Measurements from ENCODE around the gene DEGS1.

The DEGS1 gene

DNA sequence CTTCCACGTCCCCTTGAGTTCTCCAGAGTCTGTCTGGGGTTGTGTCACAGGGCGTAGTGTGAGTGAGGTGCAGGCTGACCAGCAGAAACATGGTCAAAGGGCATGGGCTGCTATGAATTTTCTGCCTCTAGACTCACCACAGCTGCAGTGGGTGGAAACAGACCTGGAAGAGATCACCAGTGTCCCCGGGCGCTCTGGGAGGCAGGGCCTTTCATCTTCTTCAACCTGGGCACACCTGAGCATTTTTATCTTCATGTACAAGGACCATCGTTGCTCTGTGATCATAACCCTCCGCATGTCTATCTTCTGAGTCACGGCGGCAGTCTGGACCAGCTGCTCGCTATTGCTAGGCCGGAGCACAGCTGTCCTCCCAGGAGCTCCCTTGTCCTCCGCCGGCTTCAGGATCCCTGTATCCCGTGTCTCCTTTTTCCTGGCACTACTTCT is 29.6 kb downstream of the DEGS1 start:
- H3K36me3 ChIP-seq (ENCODE audit: insufficient read depth, low read length) = no peaks in the 10 kb centered on the region
- H3K27ac ChIP-seq = no peak overlapping the region
- H3K9me3 ChIP-seq (ENCODE audit: low read depth, low read length) = no peaks in the 10 kb centered on the region
- TF ChIP-seq POLR2AphosphoS5 (IDR thresholded peaks at IDR 0.05; ENCODE audit: borderline replicate concordance, low read depth, low read length) (no peak), EZH2 (IDR thresholded peaks at IDR 0.05) (no peak), FOXP2 (optimal IDR thresholded peaks at IDR 0.05; ENCODE audit: control extremely low read depth, extremely low read length, insufficient read depth) (no peak)
- DNase-seq (ENCODE audit: low read depth, low spot score) = no peak
- H3K4me3 ChIP-seq = no peak overlapping the region
- no peak overlapping the region for H3K9ac ChIP-seq (ENCODE audit: insufficient read length)

DNA sequence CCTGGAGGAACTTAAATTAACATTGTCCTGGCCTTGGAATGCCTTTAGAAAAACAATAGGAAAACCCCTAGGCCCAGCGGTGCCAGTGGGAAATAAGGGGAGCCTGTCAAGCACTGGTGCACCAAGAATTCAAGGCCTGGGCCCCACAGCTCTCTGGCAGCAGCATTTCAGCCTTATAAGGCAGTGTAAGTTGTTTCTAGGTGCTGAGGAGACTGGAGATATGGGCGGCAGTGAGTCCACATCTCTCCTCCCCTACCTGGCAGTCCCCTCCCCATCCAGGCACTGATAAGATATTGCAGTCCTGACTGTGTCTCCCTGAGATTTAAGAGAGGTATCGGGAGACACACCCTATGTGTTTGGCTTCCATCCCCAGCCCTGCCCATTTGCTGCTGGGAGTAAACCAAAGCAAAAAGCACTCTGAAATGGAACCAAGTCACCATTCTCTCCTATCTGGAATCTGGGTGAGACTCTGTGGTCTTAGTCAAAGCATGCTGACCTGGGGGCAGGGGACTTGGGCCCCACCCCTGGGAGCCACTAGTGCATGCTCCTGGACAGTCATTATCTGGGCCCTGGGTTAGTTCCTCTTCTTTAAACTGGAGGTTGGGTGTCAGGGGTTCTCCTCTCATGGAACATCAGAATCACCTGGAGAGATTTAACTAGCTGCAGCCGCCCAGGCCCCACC is 30.5 kb downstream of the DEGS1 start:
- Histone ChIP-seq H3K36me3 (ENCODE audit: insufficient read depth, low read length) (no peaks in the 10 kb centered on the region), H3K9me3 (ENCODE audit: low read depth, low read length) (no peaks in the 10 kb centered on the region), H3K4me3 (no peak overlapping the region), H3K9ac (ENCODE audit: insufficient read length) (no peak overlapping the region), H3K27ac (no peak overlapping the region)
- DNase-seq (ENCODE audit: low read depth, low spot score) = no peak
- TF ChIP-seq EZH2 (IDR thresholded peaks at IDR 0.05) (no peak), POLR2AphosphoS5 (IDR thresholded peaks at IDR 0.05; ENCODE audit: borderline replicate concordance, low read depth, low read length) (no peak), FOXP2 (optimal IDR thresholded peaks at IDR 0.05; ENCODE audit: control extremely low read depth, extremely low read length, insufficient read depth) (no peak)

DNA sequence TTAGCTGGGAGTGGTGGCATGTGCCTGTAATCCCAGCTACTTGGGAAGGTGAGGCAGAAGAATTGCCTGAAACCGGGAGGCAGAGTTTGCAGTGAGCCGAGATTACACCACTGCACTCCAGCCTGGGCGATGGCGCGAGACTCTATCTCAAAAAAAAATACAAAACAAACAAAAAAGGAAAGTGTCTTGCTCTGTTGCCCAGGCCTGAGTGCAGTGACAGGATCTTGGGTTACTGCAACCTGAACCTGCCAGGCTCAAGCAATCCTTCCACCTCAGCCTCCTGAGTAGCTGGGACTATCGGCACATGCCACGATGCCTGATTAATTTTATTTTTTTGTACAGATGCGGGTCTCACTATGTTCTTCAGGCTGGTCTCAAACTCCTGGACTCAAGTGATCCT is 33.3 kb downstream of the DEGS1 start:
- Histone ChIP-seq H3K36me3 (ENCODE audit: insufficient read depth, low read length) (no peaks in the 10 kb centered on the region), H3K4me3 (no peak overlapping the region), H3K9ac (ENCODE audit: insufficient read length) (no peak overlapping the region), H3K27ac (no peak overlapping the region), H3K9me3 (ENCODE audit: low read depth, low read length) (no peaks in the 10 kb centered on the region)
- DNase-seq (ENCODE audit: low read depth, low spot score) = no peak
- TF ChIP-seq FOXP2 (optimal IDR thresholded peaks at IDR 0.05; ENCODE audit: control extremely low read depth, extremely low read length, insufficient read depth) = no peak

DNA sequence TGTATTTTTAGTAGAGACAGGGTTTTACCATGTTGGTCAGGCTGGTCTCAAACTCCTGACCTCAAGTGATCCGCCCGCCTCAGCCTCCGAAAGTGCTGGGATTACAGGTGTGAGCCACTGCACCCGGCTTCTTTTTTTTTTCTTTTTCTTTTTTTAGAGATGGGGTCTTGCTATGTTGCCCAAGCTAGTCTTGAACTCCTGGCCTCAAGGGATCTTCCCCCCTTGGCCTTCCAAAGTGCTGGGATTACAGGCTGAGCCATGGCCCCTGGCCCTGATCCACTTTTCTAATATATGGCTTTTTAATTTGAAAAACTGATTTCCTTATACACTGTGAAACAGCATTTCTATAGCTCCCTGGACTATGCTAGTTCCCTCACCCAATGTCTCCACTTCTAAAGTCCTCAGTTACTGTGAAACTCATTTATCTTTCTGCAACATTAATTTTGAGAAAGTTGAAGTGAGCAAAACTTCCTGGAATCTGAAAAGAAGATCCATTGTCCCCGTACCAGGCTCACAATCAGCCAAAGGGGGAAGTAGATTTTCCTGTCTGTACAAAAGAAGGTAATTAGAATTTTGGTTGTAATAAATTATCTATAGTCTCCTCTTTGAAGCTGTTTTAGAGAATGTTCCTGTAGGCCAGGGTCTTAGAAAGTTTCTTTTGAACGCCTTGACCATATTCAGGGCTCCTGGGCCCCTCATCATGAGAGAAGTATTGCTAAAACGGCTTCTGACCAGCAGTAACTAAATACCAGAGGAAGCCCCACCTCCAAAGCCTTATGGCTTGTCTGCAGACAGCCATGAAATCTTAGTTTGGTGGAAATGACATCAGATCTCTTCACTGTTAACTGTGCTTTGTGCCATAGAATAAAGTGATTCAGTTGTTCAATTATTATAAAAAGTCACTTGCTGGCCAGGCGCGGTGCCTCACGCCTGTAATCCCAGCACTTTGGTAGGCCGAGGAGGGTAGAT is 34.9 kb downstream of the DEGS1 start:
- Histone ChIP-seq H3K4me3 (no peak overlapping the region), H3K36me3 (ENCODE audit: insufficient read depth, low read length) (no peaks in the 10 kb centered on the region), H3K27ac (0 out of 2 replicates have a peak overlapping the region, but pooled peaks have one; percentile 19), H3K9ac (ENCODE audit: insufficient read length) (no peak overlapping the region), H3K9me3 (ENCODE audit: low read depth, low read length) (no peaks in the 10 kb centered on the region)
- no peak for DNase-seq (ENCODE audit: low read depth, low spot score)
- no peak for TF ChIP-seq EZH2 (IDR thresholded peaks at IDR 0.05)
- TF ChIP-seq POLR2AphosphoS5 (IDR thresholded peaks at IDR 0.05; ENCODE audit: borderline replicate concordance, low read depth, low read length) = no peak
- TF ChIP-seq FOXP2 (optimal IDR thresholded peaks at IDR 0.05; ENCODE audit: control extremely low read depth, extremely low read length, insufficient read depth) = no peak

GRCh38 chr1:224219011-224219611 is 36.1 kb downstream of the DEGS1 start:
- no peak overlapping the region for H3K9ac ChIP-seq (ENCODE audit: insufficient read length)
- TF ChIP-seq FOXP2 (optimal IDR thresholded peaks at IDR 0.05; ENCODE audit: control extremely low read depth, extremely low read length, insufficient read depth) = no peak
- TF ChIP-seq EZH2 (IDR thresholded peaks at IDR 0.05) = no peak
- TF ChIP-seq POLR2AphosphoS5 (IDR thresholded peaks at IDR 0.05; ENCODE audit: borderline replicate concordance, low read depth, low read length) = no peak
- no peak for DNase-seq (ENCODE audit: low read depth, low spot score)
- H3K27ac ChIP-seq = no peak overlapping the region
- no peak overlapping the region for H3K4me3 ChIP-seq
- no peaks in the 10 kb centered on the region for H3K36me3 ChIP-seq (ENCODE audit: insufficient read depth, low read length)
- no peaks in the 10 kb centered on the region for H3K9me3 ChIP-seq (ENCODE audit: low read depth, low read length)

GRCh38 chr1:224219612-224220059 is 36.6 kb downstream of the DEGS1 start:
- Histone ChIP-seq H3K9me3 (ENCODE audit: low read depth, low read length) (no peaks in the 10 kb centered on the region), H3K36me3 (ENCODE audit: insufficient read depth, low read length) (no peaks in the 10 kb centered on the region), H3K27ac (no peak overlapping the region), H3K9ac (ENCODE audit: insufficient read length) (no peak overlapping the region), H3K4me3 (no peak overlapping the region)
- no peak for DNase-seq (ENCODE audit: low read depth, low spot score)
- TF ChIP-seq EZH2 (IDR thresholded peaks at IDR 0.05) (no peak), POLR2AphosphoS5 (IDR thresholded peaks at IDR 0.05; ENCODE audit: borderline replicate concordance, low read depth, low read length) (no peak), FOXP2 (optimal IDR thresholded peaks at IDR 0.05; ENCODE audit: control extremely low read depth, extremely low read length, insufficient read depth) (no peak)

DNA sequence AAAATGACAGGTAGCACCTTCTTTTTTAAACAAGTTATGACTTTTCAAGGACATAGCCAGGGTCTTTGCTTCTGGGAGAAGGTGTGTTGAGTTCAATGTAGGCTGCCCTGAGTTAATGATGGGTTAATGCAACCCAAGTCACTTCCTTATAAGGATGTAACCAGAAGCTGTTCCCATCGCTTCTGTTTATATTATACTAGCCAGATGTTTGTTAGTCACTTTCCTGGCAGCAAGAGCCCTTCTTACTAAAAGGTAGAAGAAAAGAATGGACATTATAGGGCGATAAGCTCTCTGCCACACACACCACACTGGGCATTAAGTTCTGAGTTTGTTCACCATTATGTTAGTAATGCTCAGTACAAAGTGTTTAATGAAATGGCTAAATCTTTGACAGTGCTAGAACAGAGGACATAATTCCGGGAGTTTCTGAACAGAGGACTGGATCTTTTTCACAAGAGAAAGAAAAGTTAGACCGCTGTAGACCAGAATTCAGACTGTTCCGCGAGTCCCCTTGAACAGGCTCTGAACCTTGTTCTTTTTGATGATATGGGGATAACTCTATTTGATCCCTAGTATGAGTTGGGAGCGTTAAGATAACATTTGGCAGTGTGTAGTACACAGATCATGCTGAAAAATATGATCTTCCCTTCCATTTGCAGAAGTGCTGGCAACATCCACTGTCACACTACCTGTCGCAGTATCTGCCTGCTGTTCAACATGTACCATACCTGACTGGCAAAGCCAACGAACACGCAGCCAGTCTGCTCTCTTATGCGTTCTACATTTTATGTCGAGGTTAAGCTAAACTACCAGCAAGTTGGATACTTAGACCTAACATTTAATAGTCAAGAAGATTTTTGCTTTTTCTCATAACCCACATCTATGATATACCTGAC is 41.0 kb downstream of the DEGS1 start:
- Histone ChIP-seq H3K4me3 (no peak overlapping the region), H3K9ac (ENCODE audit: insufficient read length) (no peak overlapping the region), H3K36me3 (ENCODE audit: insufficient read depth, low read length) (peaks cover 16% of the 10 kb centered on the region), H3K9me3 (ENCODE audit: low read depth, low read length) (no peaks in the 10 kb centered on the region), H3K27ac (no peak overlapping the region)
- no peak for DNase-seq (ENCODE audit: low read depth, low spot score)
- TF ChIP-seq POLR2AphosphoS5 (IDR thresholded peaks at IDR 0.05; ENCODE audit: borderline replicate concordance, low read depth, low read length) = no peak
- TF ChIP-seq EZH2 (IDR thresholded peaks at IDR 0.05) = no peak
- no peak for TF ChIP-seq FOXP2 (optimal IDR thresholded peaks at IDR 0.05; ENCODE audit: control extremely low read depth, extremely low read length, insufficient read depth)
